ENCODE data around the gene EIF6.
A peak's percentile ranks its signal among the peaks of the same experiment; 100 is the strongest.
"Not testable (repeated sequence)": the region's sequence is repeated elsewhere in the genome, so short reads cannot be mapped to it uniquely, and the experiment has no call there.

The EIF6 gene

DNA sequence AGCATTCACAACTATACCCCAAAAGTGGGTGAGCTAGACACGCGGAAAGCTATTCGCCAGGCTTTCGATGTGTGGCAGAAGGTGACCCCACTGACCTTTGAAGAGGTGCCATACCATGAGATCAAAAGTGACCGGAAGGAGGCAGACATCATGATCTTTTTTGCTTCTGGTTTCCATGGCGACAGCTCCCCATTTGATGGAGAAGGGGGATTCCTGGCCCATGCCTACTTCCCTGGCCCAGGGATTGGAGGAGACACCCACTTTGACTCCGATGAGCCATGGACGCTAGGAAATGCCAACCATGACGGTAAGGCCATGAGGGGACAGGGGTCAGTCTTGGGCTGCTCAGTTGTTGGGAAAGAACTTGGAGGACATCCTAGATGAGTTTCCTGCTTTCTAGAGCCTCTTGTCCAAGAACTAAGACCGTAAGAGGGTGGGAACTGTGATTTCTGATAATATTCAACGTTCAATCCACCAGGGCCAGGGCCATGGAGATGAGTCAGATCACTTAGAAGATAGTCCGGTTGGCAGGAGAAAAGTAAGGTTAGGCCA, 30.0 kb downstream of the EIF6 start:
- DNase-seq (ENCODE audit: low read depth), result no peak

DNA sequence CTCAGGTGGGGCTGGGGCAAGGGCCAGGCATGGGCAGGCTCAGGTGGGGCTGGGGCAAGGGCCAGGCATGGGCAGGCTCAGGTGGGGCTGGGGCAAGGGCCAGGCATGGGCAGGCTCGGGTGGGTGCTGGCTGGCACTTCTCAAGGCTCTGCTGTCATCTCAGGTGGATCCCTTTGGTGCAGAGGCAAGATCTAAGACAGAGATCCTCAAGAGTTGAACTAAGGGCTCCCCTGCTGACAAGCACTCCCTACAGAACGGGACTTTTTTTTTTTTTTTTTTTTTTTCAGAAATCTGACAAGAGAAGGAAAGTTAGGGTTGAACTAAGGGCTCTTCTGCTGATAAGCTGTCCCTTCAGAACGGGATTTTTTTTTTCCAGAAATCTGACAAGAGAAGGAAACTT, 31.6 kb downstream of the EIF6 start:
- DNase-seq (ENCODE audit: low read depth), result no peak

DNA sequence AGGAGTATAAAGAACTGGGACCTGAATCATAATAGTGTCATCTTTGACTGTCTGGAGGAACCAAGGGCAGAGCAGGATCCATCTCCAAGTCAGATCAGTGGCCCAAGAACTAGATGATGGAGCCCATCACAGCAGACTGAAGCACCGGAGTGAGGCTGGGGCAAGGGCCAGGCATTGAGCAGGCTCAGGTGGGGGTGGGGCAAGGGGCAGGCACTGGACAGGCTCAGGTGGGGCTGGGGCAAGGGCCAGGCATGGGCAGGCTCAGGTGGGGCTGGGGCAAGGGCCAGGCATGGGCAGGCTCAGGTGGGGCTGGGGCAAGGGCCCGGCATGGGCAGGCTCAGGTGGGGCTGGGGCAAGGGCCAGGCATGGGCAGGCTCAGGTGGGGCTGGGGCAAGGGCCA, 32.0 kb downstream of the EIF6 start:
- DNase-seq (ENCODE audit: low read depth), result not testable (repeated sequence)

DNA sequence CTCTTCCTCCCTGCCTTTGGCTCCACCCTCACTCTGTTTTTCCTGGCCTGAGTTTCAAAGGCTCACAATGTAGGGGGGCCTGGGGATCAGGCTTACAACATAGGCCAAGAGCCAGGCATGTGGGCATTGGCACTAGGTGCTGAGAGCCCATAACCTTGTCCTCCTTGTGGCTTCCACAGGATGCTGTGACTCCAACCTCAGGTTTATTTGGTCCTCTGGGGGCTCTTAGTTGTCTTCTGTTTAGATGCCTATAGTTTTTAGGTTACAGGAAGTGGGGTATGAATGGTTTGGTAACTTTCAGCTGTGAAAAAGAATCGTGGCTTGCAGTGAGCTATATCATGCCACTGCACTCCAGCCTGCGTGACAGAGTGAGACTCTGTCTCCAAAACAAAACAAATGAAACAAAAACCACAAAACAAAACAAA, 32.5 kb downstream of the EIF6 start:
- no peak for DNase-seq (ENCODE audit: low read depth)

DNA sequence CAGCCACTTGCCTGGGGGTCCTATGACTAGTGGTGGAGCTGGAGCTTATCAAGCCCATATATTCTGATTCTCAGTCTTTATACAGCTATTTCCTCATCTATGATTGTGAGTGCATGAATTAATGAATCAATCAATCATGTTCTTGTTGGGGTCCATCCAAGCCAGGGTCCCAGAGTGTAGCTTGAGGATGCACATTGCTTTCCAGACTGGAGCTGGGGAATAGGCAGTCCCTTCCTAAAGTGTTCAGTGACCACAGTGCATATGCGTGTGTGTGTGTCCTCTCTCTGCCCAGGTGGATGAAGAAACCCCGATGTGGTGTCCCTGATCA, 33.0 kb downstream of the EIF6 start:
- DNase-seq (ENCODE audit: low read depth), result no peak

DNA sequence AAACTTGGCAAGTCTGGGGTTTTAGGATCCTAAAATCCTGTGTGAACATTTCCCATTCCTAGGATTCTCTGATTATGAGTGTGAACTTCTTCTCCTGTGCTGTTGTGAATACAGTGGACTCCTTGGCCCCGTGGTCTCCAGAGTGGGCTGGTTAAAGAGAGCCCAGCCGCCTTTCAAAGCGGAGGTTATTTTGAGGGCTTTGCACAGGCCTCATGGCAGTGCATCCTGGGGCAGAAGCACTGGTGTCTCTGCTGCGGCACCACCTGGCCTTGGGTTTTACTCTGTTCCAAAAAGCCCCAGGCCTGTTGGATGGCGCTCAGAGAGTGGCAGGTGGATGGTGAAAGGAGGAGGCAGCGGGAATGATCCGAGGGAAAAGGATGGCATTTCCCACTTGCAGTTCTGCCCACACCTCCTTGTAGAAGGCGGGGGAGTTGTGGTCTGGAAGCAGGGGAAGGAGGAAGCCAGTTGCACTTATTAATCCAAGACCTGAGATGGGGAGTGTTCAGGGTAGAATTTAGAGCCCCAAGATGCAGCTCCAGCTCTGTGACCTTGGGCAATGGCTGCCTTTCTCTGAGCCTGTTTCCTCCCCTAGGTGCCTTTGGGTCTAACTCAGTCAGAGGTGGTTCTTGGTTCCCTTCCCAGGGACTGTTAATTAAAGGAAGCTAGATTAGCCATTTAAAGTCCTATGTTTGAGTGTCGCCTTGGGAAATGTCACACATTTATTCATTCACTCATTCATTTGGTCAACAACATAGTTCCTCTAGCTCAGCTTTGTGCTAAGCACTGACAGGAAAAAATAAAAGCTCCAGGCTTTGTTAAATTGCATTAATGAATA, 35.7 kb downstream of the EIF6 start:
- DNase-seq (ENCODE audit: low read depth), result no peak

DNA sequence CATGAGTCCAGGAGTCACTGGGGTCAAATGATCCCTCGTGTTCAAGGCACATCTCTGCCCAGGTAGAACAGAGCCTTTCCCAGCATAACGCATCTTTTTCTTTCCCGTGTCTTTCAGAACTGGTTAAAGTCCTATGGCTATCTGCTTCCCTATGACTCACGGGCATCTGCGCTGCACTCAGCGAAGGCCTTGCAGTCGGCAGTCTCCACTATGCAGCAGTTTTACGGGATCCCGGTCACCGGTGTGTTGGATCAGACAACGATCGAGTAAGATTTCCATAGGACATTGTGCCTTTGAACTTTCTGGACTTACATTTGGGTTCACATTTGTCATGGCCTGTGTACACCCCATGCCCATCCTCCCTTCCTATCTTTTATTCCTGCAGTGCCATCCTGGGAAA, 37.8 kb downstream of the EIF6 start:
- no peak for DNase-seq (ENCODE audit: low read depth)

DNA sequence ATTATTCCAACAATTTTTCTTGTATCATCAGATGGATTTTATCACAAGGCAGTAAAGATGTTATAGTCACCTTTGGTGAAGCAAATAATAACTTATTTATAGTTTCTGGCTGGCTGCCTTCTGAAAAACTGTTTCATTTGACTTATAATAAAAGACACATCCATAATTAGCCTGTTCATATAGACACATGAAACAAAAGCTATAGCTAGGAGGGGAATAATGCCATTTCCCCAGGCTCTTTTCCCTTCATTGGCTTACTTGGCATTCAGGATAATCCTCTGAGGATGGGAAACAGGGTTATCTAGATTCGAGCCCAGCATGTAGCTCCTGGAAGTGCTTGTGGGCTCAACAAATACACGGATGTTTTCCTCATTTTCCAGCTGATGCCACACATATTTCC, 40.6 kb downstream of the EIF6 start:
- DNase-seq (ENCODE audit: low read depth), result no peak

DNA sequence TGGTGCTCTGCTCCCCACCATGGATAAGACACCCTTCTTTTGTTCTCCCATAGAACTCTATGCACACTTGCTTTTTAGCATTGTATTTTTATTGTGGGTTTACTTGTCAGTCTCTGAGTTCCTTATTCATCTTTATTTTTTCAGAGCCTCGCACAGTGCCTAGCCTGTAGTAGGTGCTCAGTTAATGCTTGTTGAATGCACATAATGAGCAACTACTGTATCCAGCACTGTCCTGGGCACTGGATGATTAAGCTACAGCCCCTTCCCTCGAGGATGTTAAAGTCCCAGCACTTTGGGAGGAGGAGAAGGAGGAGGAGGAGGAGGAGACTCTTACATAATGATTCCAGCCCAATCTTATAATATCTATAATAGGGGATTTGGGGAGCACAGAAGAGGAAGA, 41.3 kb downstream of the EIF6 start:
- DNase-seq (ENCODE audit: low read depth), result no peak

DNA sequence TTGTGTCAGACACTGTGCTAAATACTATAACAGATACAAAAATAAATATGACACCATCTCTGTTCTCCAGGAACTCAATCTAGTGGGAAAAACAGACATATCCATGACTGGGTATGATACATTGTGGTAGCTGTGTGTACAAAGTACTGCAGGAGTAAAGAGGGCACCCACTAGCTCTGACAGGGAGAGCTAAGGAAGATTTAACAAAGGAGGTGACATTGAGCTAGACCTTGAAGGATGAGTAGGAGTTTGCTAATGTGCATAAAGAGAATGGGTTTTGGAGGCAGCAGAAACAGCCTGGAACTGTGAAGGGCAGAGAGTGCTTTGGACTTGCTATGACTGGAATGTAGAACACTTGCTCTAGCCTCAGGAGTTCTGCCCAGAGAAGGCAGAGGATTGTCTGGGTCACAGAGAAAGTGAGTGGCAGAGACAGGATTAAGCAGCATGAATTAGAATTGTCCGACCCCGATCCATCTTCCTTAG, 43.7 kb downstream of the EIF6 start:
- no peak for DNase-seq (ENCODE audit: low read depth)

DNA sequence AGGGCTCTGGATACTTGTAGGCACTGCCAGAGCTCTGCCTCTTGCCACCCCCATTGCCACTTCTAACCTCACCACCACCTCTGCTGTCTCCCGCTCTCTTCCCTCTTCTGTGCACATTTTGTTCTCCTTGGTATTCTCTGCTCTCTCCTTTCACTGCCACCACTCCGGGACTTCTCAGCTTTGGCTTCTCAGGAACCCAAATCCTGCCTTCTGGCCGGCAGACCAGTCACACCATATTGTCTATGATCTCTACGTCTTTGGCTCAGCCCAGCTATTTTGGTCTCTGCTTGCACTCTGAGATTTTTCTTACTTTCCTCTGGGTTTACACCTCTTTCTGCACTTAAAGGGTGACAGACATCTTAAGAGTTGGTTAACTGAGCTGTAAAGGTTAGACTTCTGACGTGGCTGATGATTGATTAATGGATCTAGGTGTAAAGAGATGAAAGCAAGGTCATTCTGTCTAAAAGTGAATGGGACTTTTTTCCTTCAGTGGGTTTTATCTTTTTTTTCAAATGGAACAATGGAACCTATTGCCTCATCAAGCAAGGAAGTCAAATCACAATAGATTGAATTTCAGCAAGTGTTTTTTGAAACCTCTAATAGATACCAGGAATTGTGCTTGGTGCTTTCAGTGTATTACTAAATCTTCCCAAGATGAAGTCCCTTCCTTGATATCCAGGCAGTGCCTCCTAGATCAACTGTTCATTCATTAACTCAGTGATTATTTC, 44.3 kb downstream of the EIF6 start:
- DNase-seq (ENCODE audit: low read depth), result no peak

DNA sequence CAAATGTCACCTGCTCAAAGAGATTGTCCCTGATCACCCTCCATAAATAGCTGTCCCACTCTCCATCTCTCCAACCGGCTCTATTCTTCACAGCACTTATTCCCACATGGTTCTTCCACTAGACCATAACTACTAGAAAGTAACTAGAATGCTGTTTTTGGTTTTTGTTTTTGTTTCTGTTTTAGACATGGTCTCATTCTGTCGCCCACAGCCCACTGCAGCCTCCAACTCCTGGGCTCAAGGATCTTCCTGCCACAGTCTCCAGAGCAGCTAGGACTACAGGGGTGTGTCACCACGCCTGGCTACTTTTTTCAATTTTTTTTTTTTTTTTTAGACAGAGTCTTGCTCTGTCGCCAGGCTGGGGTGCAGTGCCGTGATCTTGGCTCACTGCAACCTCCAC, 45.8 kb downstream of the EIF6 start:
- no peak for DNase-seq (ENCODE audit: low read depth)

DNA sequence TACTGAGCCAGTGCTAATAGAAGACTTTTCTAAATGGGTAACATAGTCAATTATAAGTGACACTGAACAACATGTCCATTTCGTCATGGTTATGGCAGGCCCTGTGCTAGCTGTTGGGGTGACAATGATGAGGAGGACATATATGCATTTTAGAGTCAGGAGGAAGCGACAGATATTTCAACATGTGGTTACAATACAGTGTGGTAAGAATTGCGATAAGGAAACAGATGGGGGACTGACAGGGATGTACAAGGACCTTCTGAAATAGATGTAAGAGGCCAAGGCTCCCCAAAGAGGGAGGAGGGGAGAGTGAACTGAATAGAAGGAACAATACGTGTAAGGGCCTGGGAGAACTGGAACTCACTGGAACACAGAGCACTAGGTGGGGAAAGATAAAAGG, 46.4 kb downstream of the EIF6 start:
- DNase-seq (ENCODE audit: low read depth), result no peak

DNA sequence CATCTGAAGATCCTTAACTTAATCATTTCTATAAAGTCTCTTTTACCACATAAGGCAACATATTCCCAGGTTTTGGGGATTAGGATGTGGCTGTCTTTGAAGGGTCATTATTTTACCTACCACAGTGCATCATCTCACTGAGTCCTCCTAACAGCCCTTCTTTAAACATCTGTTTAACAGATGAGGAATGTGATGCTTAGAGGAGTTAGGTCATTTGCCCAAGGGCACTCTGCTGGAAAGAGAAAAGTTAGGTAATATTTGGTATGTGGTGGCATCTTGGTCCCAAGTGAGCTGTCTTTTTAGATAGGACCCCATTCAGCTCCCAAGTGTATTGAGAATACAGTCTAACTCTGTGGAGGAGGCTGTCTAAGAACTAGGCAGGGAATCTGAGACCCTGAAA, 47.1 kb downstream of the EIF6 start:
- peak; percentile 15 for DNase-seq (ENCODE audit: low read depth)

DNA sequence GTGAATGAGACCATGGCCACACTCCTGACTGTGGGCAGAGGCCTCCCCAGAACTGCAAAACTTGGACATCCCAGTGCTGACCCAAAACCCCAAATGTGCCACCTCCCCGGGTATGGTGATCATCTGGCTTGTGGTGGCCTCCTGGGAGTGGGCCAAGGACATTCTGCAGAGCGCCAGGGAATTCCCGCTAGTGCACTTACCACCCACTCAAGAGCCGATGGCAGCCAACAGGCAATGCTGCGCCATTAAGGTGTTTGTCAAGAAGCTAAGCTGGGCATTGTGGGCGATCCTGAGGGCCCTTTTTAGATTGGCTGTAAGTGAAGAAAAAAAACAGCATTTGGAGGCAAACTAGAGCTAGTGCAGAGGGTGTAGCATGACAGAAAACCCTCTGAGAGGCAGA, 48.7 kb downstream of the EIF6 start:
- no peak for DNase-seq (ENCODE audit: low read depth)

DNA sequence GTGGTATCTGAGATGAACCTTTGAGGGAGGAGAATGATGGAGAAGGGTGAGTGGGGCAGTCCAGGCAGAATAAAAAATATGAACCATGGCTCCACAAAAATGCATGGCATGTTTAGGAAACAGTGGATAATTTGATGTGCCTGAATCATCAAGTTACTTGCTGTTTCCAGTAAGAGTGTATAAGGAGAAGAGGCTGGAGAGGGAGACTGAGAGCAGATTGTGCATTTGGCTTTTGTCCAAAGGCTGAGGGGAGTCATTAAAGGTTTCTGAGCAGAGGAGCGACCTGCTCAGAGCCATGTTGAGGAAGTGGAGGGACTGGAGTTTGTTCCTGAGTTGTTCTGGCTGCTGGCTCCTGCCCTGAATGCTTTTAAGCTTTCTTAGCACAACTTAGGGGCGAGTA, 52.0 kb downstream of the EIF6 start:
- DNase-seq (ENCODE audit: low read depth), result peak; percentile 50
